Endodermal cell (in vitro differentiated cells): ENCODE measurements around the gene RUNDC3A. TPM values are rescaled to one million over a fixed set of nuclear protein-coding genes. Genes with fewer than 3 reads are reported as not detected.

ENCODE experiments used
- DNase-seq: peaks from one replicate; pipeline ENCODE4 v3.0.0-alpha.2; 2017
- H3K27ac ChIP-seq: 2 replicates; pipeline ENCODE4 v1.5.1; 2013; ENCODE audit warnings: mild to moderate bottlenecking, low read depth, low read length, moderate library complexity
- H3K27me3 ChIP-seq: 2 replicates; pipeline ENCODE4 v1.6.1; 2013; ENCODE audit warnings: mild to moderate bottlenecking, low read length, moderate library complexity; ENCODE audit not compliant: insufficient read depth, control insufficient read depth, poor library complexity, severe bottlenecking
- H3K36me3 ChIP-seq: 2 replicates; pipeline ENCODE4 v1.7.0; 2013; ENCODE audit warnings: mild to moderate bottlenecking, low read length, moderate library complexity; ENCODE audit not compliant: control insufficient read depth, insufficient read depth
- H3K4me1 ChIP-seq: one replicate; pipeline ENCODE4 v1.7.0; 2013; ENCODE audit warnings: low read length; ENCODE audit not compliant: control insufficient read depth, insufficient read depth
- H3K4me3 ChIP-seq: 2 replicates; pipeline ENCODE4 v1.5.1; 2013; ENCODE audit warnings: mild to moderate bottlenecking, low read length, moderate library complexity
- H3K9ac ChIP-seq: 2 replicates; pipeline ENCODE4 v1.6.1; 2013; ENCODE audit warnings: mild to moderate bottlenecking, low read length, moderate library complexity; ENCODE audit not compliant: poor library complexity, severe bottlenecking; ENCODE audit errors: extremely low read depth
- H3K9me3 ChIP-seq: 2 replicates; pipeline ENCODE4 v1.6.1; 2013; ENCODE audit warnings: mild to moderate bottlenecking, low read length, moderate library complexity; ENCODE audit not compliant: control insufficient read depth
- H3K27ac Mint-ChIP-seq: 2 replicates; pipeline ENCODE4 v1.8.0; 2020; ENCODE audit warnings: mixed read lengths
- H3K27me3 Mint-ChIP-seq: 2 replicates; pipeline ENCODE4 v1.8.0; 2021; ENCODE audit warnings: mild to moderate bottlenecking, mixed read lengths; ENCODE audit not compliant: insufficient read depth
- H3K36me3 Mint-ChIP-seq: 2 replicates; pipeline ENCODE4 v1.8.0; 2020; ENCODE audit warnings: low read depth, mixed read lengths
- H3K4me1 Mint-ChIP-seq: 2 replicates; pipeline ENCODE4 v1.8.0; 2020; ENCODE audit warnings: mixed read lengths
- H3K4me3 Mint-ChIP-seq: 2 replicates; pipeline ENCODE4 v1.8.0; 2020; ENCODE audit warnings: mild to moderate bottlenecking, moderate library complexity, mixed read lengths
- H3K9me3 Mint-ChIP-seq: 2 replicates; pipeline ENCODE4 v1.8.0; 2020; ENCODE audit warnings: mild to moderate bottlenecking, mixed read lengths
- WGBS, 2 experiments: methylation state at CpG; one replicate each; pipeline versions ENCODE4 v1.1.5 to v1.1.7; 2013; ENCODE audit warnings: missing lambda C conversion rate in 2 of 2, mixed read lengths in 1 of 2; ENCODE audit not compliant: insufficient coverage in 1 of 2, insufficient read length in 1 of 2; 5-methylcytosine and 5-hydroxymethylcytosine counted together
- total RNA-seq, 2 donors: library from RNA; stranded (reverse); fragmentation: NEBNext Ultra II Directional in 1 of 2; extraction: Animal tissue kit (Norgen Biotek cat#: 25700) in 1 of 2; gene quantifications; 2 replicates in 1 of 2; 3 replicates in 1 of 2; pipeline ENCODE4 v1.2.1, GENCODE V29; 2021
- TF ChIP-seq, protein P1 (sequence below): fragments of 200-600 bp; sonication (generic); conservative IDR thresholded peaks from 2 replicates; pipeline ENCODE4 v1.5.0; 2021; ENCODE audit warnings: antibody characterized with exemption, mild to moderate bottlenecking

The RUNDC3A gene
- total RNA-seq, 2 donors from 2014 or later: 1.0 to 2.1 TPM

DNA sequence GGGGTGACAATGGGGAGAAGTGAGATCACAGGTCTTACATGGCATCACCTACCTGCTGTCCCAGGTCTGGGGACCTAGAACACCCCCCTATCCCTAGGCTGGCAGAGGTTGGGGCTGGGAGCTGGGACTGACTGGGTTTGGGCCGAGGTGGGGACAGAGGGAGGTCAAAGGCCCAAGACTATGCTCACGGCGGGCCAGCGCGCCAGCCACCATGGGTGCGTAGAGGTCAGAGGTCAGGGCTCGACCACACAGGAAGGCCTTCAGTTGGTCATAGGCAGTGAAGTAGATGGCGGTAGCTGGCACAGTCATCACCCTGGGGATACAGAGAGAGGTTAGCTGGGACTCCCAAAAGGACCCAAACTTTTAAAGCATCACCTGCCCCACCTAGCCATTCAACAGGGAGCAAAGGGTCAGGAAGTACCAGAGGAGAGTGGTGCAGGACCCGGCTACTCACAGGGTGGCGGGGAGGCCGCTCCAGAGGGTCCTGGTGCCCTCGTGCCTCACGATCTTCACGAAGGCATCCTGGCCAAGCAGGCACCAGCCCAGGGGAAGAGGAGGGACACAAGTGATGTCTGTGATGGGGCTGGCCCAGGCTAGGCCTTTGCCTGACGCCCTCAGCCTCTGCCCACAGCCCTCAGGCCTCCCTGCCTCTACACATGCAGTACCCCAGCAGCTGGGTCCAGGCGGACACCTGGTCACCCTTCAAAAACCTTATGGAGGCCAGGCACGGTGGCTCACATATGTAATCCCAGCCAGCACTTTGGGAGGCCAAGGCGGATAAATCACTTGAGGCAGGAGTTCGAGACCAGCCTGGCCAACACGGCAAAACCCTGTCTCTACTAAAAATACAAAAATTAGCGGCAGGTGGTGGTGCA is 13.1 kb downstream of the RUNDC3A start:
- H3K36me3 Mint-ChIP-seq: peaks cover 24% of the 10 kb centered on the region
- H3K4me1 Mint-ChIP-seq: no peaks in the 10 kb centered on the region
- H3K27me3 Mint-ChIP-seq: peaks cover 2% of the 10 kb centered on the region
- 91 to 94% methylated on average over 10 to 20 of the region's 21 CpGs for WGBS, 2 experiments
- no peaks in the 10 kb centered on the region for H3K4me1 ChIP-seq
- no peak overlapping the region for H3K4me3 Mint-ChIP-seq
- peaks cover 29% of the 10 kb centered on the region for H3K36me3 ChIP-seq
- TF ChIP-seq, protein P1, sequence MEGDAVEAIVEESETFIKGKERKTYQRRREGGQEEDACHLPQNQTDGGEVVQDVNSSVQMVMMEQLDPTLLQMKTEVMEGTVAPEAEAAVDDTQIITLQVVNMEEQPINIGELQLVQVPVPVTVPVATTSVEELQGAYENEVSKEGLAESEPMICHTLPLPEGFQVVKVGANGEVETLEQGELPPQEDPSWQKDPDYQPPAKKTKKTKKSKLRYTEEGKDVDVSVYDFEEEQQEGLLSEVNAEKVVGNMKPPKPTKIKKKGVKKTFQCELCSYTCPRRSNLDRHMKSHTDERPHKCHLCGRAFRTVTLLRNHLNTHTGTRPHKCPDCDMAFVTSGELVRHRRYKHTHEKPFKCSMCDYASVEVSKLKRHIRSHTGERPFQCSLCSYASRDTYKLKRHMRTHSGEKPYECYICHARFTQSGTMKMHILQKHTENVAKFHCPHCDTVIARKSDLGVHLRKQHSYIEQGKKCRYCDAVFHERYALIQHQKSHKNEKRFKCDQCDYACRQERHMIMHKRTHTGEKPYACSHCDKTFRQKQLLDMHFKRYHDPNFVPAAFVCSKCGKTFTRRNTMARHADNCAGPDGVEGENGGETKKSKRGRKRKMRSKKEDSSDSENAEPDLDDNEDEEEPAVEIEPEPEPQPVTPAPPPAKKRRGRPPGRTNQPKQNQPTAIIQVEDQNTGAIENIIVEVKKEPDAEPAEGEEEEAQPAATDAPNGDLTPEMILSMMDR: no peak
- no peak overlapping the region for H3K27ac Mint-ChIP-seq
- H3K9ac ChIP-seq: no peak overlapping the region
- H3K4me3 ChIP-seq: no peak overlapping the region
- DNase-seq: no peak
- no peaks in the 10 kb centered on the region for H3K9me3 Mint-ChIP-seq
- H3K27ac ChIP-seq: no peak overlapping the region
- H3K9me3 ChIP-seq: no peaks in the 10 kb centered on the region
- no peaks in the 10 kb centered on the region for H3K27me3 ChIP-seq

DNA sequence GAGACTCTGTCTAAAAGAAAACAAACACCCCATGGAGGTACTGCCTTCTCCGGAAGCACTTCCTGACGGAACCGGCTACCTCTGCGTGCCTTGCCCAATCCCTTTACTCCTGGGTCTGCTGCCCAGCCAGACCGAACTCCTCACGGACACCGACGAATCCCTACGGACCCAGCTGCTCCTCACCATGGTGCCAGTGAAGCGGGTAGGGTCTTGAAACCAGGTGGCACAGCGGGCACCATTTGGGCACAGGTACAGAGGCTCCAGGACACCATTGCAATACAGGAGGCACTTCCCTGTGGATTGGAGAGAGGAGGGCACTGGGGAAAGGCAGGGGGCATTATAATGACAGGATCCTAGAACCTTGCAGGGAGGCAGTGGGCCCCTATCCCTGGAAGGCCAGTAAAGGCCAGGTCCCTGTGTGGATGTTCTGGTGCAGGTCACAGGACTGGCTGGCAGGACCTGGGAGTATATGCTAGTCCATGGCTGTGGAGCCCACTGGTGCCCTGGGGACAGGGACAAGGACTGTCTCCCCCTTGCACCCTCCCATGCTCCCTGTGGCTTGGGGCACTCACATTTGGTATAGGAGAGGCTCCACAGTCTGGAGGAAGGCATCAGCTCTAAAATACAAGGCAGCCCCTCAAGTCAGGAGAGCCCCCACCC is 14.0 kb downstream of the RUNDC3A start:
- H3K4me3 Mint-ChIP-seq: peak overlapping the region; percentile 78
- TF ChIP-seq, protein P1: no peak

DNA sequence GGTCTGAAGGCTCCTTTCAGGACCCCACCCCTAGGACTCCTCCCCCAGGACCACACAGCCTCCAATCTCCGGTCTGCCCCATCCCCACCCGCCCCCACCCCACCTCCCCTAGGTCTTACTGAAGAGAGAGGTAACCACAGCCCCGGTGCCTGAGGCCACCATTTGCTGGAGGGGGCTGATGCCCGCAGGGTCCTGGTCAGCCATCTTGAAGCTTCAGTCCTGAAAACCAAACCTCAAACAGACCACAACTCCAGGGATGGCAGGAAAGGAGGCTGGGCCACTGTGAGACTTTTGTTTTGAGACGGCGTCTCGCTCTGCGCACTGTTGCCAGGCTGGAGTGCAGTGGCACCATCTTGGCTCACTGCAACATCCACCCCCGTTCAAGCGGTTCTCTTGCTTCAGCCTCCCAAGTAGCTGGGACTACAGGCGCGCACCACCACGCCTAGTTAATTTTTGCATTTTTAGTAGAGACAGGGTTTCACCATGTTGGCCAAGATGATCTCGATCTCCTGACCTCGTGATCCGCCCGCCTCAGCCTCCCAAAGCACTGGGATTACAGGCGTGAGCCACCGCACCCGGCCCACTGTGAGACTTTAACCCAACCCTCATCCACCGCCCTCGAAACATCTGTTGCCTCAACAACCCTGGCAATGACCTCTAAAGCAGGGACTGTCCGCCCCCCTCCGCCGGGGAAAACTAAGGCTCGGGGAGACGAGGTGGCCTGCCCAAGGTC is 15.1 kb downstream of the RUNDC3A start:
- Histone ChIP-seq H3K4me1 (no peaks in the 10 kb centered on the region), H3K27me3 (no peaks in the 10 kb centered on the region), H3K9me3 (no peaks in the 10 kb centered on the region), H3K36me3 (peaks cover 29% of the 10 kb centered on the region), H3K4me3 (peak overlapping the region; percentile 91), H3K9ac (peak overlapping the region; percentile 63), H3K27ac (no peak overlapping the region)
- H3K4me1 Mint-ChIP-seq: no peaks in the 10 kb centered on the region
- TF ChIP-seq, protein P1: no peak
- WGBS, 2 experiments: 75% methylated on average over 20 to 25 of the region's 27 CpGs
- H3K27me3 Mint-ChIP-seq: no peaks in the 10 kb centered on the region
- H3K27ac Mint-ChIP-seq: peak overlapping the region; percentile 55
- no peaks in the 10 kb centered on the region for H3K9me3 Mint-ChIP-seq
- H3K36me3 Mint-ChIP-seq: peaks cover 24% of the 10 kb centered on the region
- peak overlapping the region; percentile 78 for H3K4me3 Mint-ChIP-seq
- DNase-seq: peak; percentile 49

More for the DNA sequence above, 14.0 kb downstream of the RUNDC3A start:
- Histone ChIP-seq H3K36me3 (peaks cover 29% of the 10 kb centered on the region), H3K9me3 (no peaks in the 10 kb centered on the region), H3K27ac (no peak overlapping the region), H3K4me3 (no peak overlapping the region), H3K4me1 (no peaks in the 10 kb centered on the region), H3K9ac (no peak overlapping the region), H3K27me3 (no peaks in the 10 kb centered on the region)
- DNase-seq: no peak
- Mint-ChIP-seq H3K27ac (no peak overlapping the region), H3K9me3 (no peaks in the 10 kb centered on the region), H3K27me3 (peaks cover 2% of the 10 kb centered on the region), H3K4me1 (no peaks in the 10 kb centered on the region), H3K36me3 (peaks cover 24% of the 10 kb centered on the region)
- WGBS, 2 experiments: 94 to 96% methylated on average over 11 of the region's 11 CpGs
